NT2/D1 (cell line): ENCODE data around the gene CAPZB.

Experiments
- DNase-seq: peaks from one replicate; pipeline ENCODE4 v3.0.0-alpha.2; 2011; ENCODE audit warnings: low read depth, low spot score
- H3K27me3 ChIP-seq: 2 replicates; pipeline ENCODE4 v1.6.0; 2011; ENCODE audit warnings: mild to moderate bottlenecking; ENCODE audit not compliant: insufficient read length, insufficient read depth
- H3K36me3 ChIP-seq: 2 replicates; pipeline ENCODE4 v1.6.1; 2011; ENCODE audit warnings: mild to moderate bottlenecking, low read length, mixed read lengths; ENCODE audit not compliant: insufficient read depth, insufficient read length
- H3K4me1 ChIP-seq: 2 replicates; pipeline ENCODE4 v1.5.1; 2011; ENCODE audit not compliant: insufficient read depth, insufficient read length
- H3K4me3 ChIP-seq: 2 replicates; pipeline ENCODE4 v1.5.1; 2011; ENCODE audit warnings: low read depth; ENCODE audit not compliant: insufficient read length
- H3K9ac ChIP-seq: 2 replicates; pipeline ENCODE4 v1.6.0; 2011; ENCODE audit warnings: low read depth; ENCODE audit not compliant: insufficient read length
- H3K9me3 ChIP-seq: 2 replicates; pipeline ENCODE4 v1.5.1; 2011; ENCODE audit warnings: mild to moderate bottlenecking, low read length; ENCODE audit not compliant: insufficient read depth
- SUZ12 ChIP-seq: IDR thresholded peaks from 2 replicates; pipeline ENCODE4 v1.6.1; 2011; ENCODE audit not compliant: insufficient read length, insufficient read depth; ENCODE audit errors: extremely low read depth
- YY1 ChIP-seq: IDR thresholded peaks from 2 replicates; pipeline ENCODE4 v1.6.1; 2011; ENCODE audit not compliant: insufficient read length, insufficient read depth
- ZNF274 ChIP-seq: IDR thresholded peaks from 2 replicates; pipeline ENCODE4 v1.6.1; 2011; ENCODE audit warnings: mild to moderate bottlenecking, low read depth, low read length

CAPZB gene

GRCh38 chr1:19400875-19401534 lies 84.3 kb downstream of the CAPZB start:
- Histone ChIP-seq H3K4me1 (peaks cover 14% of the 10 kb centered on the region), H3K4me3 (no peak overlapping the region), H3K9me3 (no peaks in the 10 kb centered on the region), H3K9ac (no peak overlapping the region), H3K27me3 (no peaks in the 10 kb centered on the region), H3K36me3 (peaks cover 39% of the 10 kb centered on the region)
- peak; percentile 44 for DNase-seq
- TF ChIP-seq SUZ12: no peak
- no peak for TF ChIP-seq YY1
- TF ChIP-seq ZNF274: no peak

- H3K4me1 ChIP-seq: peaks cover 15% of the 10 kb centered on the region
- no peak overlapping the region for H3K9ac ChIP-seq
- H3K36me3 ChIP-seq: peaks cover 36% of the 10 kb centered on the region
- H3K4me3 ChIP-seq: no peak overlapping the region
- TF ChIP-seq ZNF274 (no peak), YY1 (no peak), SUZ12 (no peak)
- no peaks in the 10 kb centered on the region for H3K27me3 ChIP-seq
- no peak for DNase-seq
- H3K9me3 ChIP-seq: no peaks in the 10 kb centered on the region
These were observed 85.1 kb downstream of the CAPZB start for GRCh38 chr1:19400192-19400611.

GRCh38 chr1:19398309-19398760 lies 87.0 kb downstream of the CAPZB start:
- no peak for DNase-seq
- H3K9ac ChIP-seq: no peak overlapping the region
- peaks cover 13% of the 10 kb centered on the region for H3K4me1 ChIP-seq
- H3K27me3 ChIP-seq: no peaks in the 10 kb centered on the region
- no peaks in the 10 kb centered on the region for H3K9me3 ChIP-seq
- peaks cover 25% of the 10 kb centered on the region for H3K36me3 ChIP-seq
- no peak overlapping the region for H3K4me3 ChIP-seq
- no peak for TF ChIP-seq YY1
- no peak for TF ChIP-seq SUZ12
- TF ChIP-seq ZNF274: no peak

- no peak for TF ChIP-seq SUZ12
- TF ChIP-seq ZNF274: no peak
- TF ChIP-seq YY1: no peak
- Histone ChIP-seq H3K9ac (no peak overlapping the region), H3K9me3 (no peaks in the 10 kb centered on the region), H3K4me3 (no peak overlapping the region), H3K27me3 (no peaks in the 10 kb centered on the region), H3K4me1 (peaks cover 14% of the 10 kb centered on the region), H3K36me3 (peaks cover 18% of the 10 kb centered on the region)
- DNase-seq: no peak
These were observed 88.0 kb downstream of the CAPZB start for GRCh38 chr1:19397217-19397945.

GRCh38 chr1:19396280-19396679 lies 89.1 kb downstream of the CAPZB start:
- no peak for DNase-seq

GRCh38 chr1:19395678-19396192 lies 89.6 kb downstream of the CAPZB start:
- Histone ChIP-seq H3K4me3 (no peak overlapping the region), H3K27me3 (no peaks in the 10 kb centered on the region), H3K9ac (no peak overlapping the region), H3K4me1 (peaks cover 12% of the 10 kb centered on the region), H3K36me3 (peaks cover 13% of the 10 kb centered on the region), H3K9me3 (no peaks in the 10 kb centered on the region)
- no peak for DNase-seq
- TF ChIP-seq ZNF274 (no peak), YY1 (no peak)

More at GRCh38 chr1:19396280-19396679, 89.1 kb downstream of the CAPZB start:
- peaks cover 12% of the 10 kb centered on the region for H3K4me1 ChIP-seq
- no peaks in the 10 kb centered on the region for H3K27me3 ChIP-seq
- peaks cover 12% of the 10 kb centered on the region for H3K36me3 ChIP-seq
- no peaks in the 10 kb centered on the region for H3K9me3 ChIP-seq
- TF ChIP-seq YY1: no peak
- no peak for TF ChIP-seq ZNF274
- no peak for TF ChIP-seq SUZ12
- H3K9ac ChIP-seq: no peak overlapping the region
- H3K4me3 ChIP-seq: no peak overlapping the region

GRCh38 chr1:19393046-19393445 lies 92.3 kb downstream of the CAPZB start:
- no peak for DNase-seq
- no peak for TF ChIP-seq ZNF274
- no peak for TF ChIP-seq SUZ12
- no peak for TF ChIP-seq YY1
- H3K4me1 ChIP-seq: peaks cover 12% of the 10 kb centered on the region
- no peaks in the 10 kb centered on the region for H3K9me3 ChIP-seq
- no peaks in the 10 kb centered on the region for H3K27me3 ChIP-seq
- H3K4me3 ChIP-seq: no peak overlapping the region
- H3K36me3 ChIP-seq: peaks cover 13% of the 10 kb centered on the region
- H3K9ac ChIP-seq: no peak overlapping the region
